Omental fat pad (tissue), 4 donors: ENCODE results near the gene FUBP1. TPM values are rescaled to one million over a fixed set of nuclear protein-coding genes. Genes with fewer than 3 reads are reported as not detected.

ENCODE experiments used
- ATAC-seq: fragments of 150-250 bp; one replicate; pipeline ENCODE4 v1.9.1; 2016; ENCODE audit warnings: mild to moderate bottlenecking, moderate library complexity; ENCODE audit not compliant: low FRiP score
- DNase-seq: peaks from one replicate; pipeline ENCODE4 v3.0.0-alpha.2; 2019; ENCODE audit warnings: low spot score
- small RNA-seq: library from RNA; depleted of rRNA; stranded (forward); fragments of <200 nt; gene quantifications from one replicate; pipeline ENCODE3, GENCODE V24; 2016
- total RNA-seq, 4 donors: library from RNA; depleted of rRNA; stranded (reverse); fragments of >200 nt; gene quantifications; one replicate each; pipeline ENCODE4 v1.1.0, GENCODE V29; 2016
- TF ChIP-seq, protein P1 (sequence below), 3 donors: fragments of 450-650 bp; IDR thresholded peaks; one replicate each; pipeline ENCODE4 v1.5.1; 2016 to 2017; ENCODE audit warnings: antibody characterized with exemption in 3 of 3, mild to moderate bottlenecking in 3 of 3, moderate library complexity in 2 of 3

Gene FUBP1
- total RNA-seq, 4 donors from 2014 or later = 70.2 to 152 (median 94.4) TPM

DNA sequence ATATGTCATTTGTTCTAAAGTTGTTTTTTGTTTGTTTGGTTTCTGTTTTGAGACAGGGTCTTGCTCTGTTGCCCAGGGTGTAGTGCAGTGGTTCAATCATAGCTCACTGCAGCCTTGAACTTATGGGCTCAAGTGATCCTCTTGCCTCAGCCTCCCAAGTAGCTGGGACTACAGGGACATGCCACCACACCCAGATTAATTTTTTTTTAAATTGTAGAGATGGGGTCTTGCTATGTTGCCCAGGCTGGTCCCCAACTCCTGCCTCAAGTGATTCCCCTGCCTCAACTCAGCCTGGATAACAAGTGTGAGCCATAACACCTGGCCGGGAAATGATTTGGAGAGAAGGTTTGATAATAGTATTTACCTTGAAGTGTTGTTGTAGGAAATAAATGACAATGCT is 72.2 kb downstream of the FUBP1 start:
- DNase-seq = no peak
- TF ChIP-seq, protein P1, sequence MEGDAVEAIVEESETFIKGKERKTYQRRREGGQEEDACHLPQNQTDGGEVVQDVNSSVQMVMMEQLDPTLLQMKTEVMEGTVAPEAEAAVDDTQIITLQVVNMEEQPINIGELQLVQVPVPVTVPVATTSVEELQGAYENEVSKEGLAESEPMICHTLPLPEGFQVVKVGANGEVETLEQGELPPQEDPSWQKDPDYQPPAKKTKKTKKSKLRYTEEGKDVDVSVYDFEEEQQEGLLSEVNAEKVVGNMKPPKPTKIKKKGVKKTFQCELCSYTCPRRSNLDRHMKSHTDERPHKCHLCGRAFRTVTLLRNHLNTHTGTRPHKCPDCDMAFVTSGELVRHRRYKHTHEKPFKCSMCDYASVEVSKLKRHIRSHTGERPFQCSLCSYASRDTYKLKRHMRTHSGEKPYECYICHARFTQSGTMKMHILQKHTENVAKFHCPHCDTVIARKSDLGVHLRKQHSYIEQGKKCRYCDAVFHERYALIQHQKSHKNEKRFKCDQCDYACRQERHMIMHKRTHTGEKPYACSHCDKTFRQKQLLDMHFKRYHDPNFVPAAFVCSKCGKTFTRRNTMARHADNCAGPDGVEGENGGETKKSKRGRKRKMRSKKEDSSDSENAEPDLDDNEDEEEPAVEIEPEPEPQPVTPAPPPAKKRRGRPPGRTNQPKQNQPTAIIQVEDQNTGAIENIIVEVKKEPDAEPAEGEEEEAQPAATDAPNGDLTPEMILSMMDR (IDR thresholded peaks at IDR 0.05) = no peak
- no peak for ATAC-seq

DNA sequence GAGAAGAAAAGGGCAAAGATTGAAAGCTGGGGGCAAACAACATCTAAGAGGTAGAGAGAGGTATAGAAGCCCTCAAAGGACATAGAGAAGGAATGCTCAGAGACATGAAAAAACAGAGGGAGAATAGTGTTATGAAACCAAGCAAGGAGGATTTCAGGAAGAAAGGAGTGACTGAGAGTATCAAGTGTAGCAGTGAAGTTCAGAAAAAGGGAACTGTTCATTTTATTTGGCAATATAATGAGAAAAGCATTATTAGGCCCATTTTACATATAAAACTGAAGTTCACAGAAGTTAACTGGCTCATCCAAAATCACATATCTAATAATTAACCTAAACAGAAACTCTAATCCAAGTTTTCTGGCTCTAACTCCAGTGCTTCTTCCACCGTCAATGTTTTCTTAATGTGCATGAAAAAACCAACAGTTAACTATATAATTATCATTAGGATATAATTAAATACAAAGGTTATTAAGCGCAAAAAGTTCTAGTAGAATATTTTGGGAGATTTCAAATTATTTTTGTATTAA is 72.8 kb downstream of the FUBP1 start:
- TF ChIP-seq, protein P1 (IDR thresholded peaks at IDR 0.05) = no peak
- DNase-seq = no peak
- no peak for ATAC-seq

DNA sequence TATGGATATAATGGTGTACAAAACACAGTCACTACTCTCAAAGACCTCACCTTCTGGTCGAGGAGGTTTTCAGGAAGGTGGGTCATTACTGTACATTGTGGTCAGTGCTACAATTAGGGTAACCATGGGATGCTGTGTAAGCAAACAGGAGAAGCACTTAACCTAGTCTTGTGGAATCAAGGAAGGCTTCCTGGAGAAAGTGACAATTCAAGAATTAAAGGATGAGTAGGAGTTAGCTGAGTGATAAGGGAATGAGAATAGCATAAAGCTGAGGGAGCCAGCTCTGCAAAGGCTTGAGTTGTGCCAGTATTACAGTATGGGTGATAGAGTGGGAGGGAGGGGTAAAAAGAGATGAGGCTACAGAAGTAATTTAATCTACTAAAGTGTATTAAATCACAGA is 73.3 kb downstream of the FUBP1 start:
- no peak for ATAC-seq
- DNase-seq = no peak
- TF ChIP-seq, protein P1 (IDR thresholded peaks at IDR 0.05) = no peak

DNA sequence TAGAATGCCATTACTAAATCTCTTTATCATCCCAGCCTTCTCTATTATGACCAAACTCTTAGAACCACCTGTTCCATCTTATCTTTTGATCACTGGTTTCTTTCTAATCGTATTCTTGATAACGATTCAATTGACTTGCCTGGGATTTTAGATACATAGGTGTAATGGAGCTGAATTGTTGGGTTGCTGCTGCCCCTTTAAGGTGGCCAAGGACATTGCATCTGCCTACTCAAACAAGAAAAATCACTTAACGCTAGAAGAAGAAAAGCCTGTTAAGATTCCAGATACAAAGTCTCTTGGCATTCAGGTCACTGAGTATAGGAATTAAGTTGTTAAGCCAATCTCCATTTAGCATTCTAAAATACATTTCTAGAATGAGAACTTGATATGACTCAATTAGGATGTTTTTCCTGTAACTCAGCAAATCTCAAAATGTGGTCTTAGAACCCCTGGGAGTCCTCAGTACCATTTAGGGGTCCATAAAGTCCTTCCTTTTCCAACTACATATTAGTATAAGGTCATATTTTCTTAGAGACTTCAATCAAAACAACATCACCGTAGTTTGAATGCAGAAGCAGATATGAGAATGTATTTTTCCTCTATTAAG is 78.1 kb downstream of the FUBP1 start:
- ATAC-seq = peak; percentile 51
- TF ChIP-seq, protein P1 (IDR thresholded peaks at IDR 0.05) = no peak
- DNase-seq = no peak

DNA sequence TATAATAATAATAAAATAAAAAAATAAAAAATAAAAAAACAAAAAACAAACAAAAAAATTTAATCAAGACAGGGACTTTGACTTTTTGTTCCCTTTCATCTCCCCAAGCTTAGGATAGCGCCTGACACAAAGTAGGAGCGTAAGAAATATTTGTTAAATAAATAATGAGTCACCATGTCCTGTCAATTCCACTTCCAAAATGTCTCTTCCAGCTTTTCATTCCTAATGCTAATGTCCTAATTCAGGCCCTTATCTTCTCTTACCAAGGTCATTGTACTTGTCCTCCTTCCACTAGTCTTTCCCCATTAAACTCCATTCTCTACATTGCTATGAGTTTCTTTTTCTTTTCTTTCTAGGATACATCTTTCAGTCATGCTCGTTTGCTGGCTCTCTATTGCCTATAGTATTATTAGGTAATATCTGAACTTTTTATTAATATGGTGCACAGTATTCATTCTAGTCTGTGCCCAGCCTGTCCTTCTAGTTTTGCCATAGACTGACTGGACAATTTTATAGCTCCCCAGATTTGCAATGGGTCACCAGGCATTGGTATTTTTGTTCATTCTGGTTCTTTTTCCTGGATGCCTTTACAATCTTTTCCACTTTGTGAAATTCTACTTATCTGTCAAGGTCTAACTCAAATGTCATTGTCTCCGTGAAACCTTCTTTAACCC is 79.1 kb downstream of the FUBP1 start:
- TF ChIP-seq, protein P1 (IDR thresholded peaks at IDR 0.05) = no peak
- no peak for ATAC-seq
- DNase-seq = no peak

Small RNAs within 50 kb of the gene (small RNA-seq; reads per million reads assigned to genes)
- gene AC103591.3 = not detected

Other genes with a start within 250 kb of the FUBP1 start
- gene USP33, start 219.2 kb downstream of the FUBP1 start, total RNA-seq = 100 to 1,000 TPM in 2 of 4 donors, 10 to 100 TPM in 2; 63.8 to 146 (median 98.3) TPM
- gene MIGA1, start 199.4 kb downstream of the FUBP1 start, total RNA-seq = 10 to 100 TPM; 11.9 to 19.7 (median 14.7) TPM
- gene NEXN, start 90.4 kb downstream of the FUBP1 start, total RNA-seq = 10 to 100 TPM; 14.7 to 30.9 (median 19.0) TPM
- gene DNAJB4, start 25.9 kb upstream of the FUBP1 start, total RNA-seq = 10 to 100 TPM; 32.1 to 50.4 (median 41.0) TPM
- gene GIPC2, start 66.9 kb upstream of the FUBP1 start, total RNA-seq = 10 to 100 TPM in 1 of 4 donors, 1 to 10 TPM in 3; 1.4 to 15.9 (median 3.1) TPM